NB4 (cell line): ENCODE data around the gene NFASC.

Experiments used
- DNase-seq: peaks from one replicate; pipeline ENCODE4 v3.0.0; 2010; ENCODE audit warnings: low read depth
- H3K4me3 ChIP-seq: one replicate; pipeline ENCODE4 v1.5.1; 2011; ENCODE audit warnings: mild to moderate bottlenecking, low read depth, low read length, moderate library complexity
- MAX ChIP-seq: IDR thresholded peaks from 2 replicates; pipeline ENCODE4 v1.6.1; 2011; ENCODE audit warnings: low read depth, low read length
- MYC ChIP-seq: IDR thresholded peaks from 2 replicates; pipeline ENCODE4 v1.6.1; 2011; ENCODE audit warnings: low read depth, low read length
- POLR2A ChIP-seq: IDR thresholded peaks from 2 replicates; pipeline ENCODE4 v1.6.1; 2011; ENCODE audit warnings: mild to moderate bottlenecking; ENCODE audit not compliant: insufficient read length; ENCODE audit errors: extremely low read depth
- TF ChIP-seq, protein P1 (sequence below): IDR thresholded peaks from one replicate; pipeline ENCODE4 v1.5.1; 2012; ENCODE audit warnings: low read depth, low read length

NFASC gene

DNA sequence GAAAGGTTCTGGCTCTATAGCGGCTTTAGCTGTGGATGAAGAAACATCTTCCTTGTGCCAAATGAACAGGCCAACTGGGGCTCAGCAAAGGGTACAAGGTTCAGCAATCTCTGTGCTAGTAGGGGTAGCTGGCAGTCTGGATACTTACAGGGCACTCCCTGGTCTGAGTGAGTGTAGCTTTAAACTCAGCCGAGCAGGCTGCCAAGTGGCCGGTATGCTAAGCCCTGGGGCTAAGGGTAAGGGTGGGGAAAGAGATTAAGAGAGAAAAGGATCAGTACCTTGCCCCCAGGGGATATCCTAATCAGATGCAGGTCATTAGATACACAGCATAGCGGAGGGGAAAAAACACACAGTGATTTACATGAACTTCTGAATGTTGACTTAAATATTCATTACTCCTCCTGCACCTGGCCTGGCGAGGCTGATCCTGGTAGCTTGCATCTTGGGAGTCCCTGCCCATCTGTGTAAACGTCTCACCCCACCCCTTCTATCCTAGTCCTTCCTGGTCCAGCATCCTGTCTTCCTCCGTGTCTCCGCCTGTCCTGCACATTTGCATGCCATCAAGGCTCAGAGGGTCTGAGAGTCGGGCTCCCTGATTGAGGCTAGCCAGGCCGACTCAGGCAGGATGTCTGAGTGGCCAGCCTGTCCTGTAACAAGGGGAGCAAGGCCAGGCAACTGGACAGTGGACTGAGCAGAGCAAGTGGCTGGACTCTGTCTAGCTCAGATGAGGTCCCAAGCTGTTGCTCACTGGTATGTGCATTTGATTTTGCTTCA, 132.9 kb downstream of the NFASC start:
- H3K4me3 ChIP-seq, result no peak overlapping the region
- DNase-seq, result no peak
- TF ChIP-seq MYC (no peak), POLR2A (no peak), MAX (no peak)
- TF ChIP-seq, protein P1, sequence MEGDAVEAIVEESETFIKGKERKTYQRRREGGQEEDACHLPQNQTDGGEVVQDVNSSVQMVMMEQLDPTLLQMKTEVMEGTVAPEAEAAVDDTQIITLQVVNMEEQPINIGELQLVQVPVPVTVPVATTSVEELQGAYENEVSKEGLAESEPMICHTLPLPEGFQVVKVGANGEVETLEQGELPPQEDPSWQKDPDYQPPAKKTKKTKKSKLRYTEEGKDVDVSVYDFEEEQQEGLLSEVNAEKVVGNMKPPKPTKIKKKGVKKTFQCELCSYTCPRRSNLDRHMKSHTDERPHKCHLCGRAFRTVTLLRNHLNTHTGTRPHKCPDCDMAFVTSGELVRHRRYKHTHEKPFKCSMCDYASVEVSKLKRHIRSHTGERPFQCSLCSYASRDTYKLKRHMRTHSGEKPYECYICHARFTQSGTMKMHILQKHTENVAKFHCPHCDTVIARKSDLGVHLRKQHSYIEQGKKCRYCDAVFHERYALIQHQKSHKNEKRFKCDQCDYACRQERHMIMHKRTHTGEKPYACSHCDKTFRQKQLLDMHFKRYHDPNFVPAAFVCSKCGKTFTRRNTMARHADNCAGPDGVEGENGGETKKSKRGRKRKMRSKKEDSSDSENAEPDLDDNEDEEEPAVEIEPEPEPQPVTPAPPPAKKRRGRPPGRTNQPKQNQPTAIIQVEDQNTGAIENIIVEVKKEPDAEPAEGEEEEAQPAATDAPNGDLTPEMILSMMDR, result no peak

DNA sequence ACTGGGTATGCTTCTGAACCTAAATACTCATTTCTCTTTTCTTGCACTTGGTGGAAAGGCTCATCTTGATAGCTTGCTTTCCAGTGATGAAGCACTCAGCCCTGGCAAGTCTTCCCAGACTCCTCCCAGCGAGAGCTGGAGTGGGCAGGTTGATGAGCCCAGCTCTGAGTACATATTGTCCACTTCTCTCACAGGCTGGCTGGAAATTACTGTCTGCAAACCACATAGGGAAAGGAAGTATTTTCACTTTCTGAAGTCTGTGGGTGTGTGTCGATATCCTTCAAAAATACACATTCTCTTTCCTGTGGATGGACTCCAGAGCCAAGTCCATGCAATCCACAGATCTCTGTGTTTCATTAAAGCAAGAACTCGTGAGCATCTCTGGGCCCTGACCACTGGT, 133.7 kb downstream of the NFASC start:
- H3K4me3 ChIP-seq, result no peak overlapping the region
- DNase-seq, result no peak
- TF ChIP-seq, protein P1, result no peak
- no peak for TF ChIP-seq MYC
- no peak for TF ChIP-seq MAX
- TF ChIP-seq POLR2A, result no peak

DNA sequence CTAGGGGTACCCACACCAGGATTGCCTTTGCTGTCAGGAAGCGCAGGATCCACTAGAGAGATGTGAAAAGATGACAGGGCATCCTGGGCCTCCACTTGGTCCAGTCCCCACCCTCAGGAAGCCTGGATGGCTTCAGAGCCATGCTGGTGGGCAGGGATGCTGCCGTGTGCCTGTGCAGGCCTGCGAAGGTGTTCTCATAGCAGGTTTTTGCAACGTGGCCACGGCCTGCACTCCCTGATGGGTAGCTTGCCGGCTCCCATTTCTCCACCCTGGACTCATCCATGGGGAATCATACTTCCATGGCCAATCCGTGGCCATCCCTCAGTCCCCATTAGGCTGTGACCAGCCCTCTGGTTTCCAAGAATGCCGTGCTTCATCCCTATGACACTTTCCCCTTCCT, 138.2 kb downstream of the NFASC start:
- no peak overlapping the region for H3K4me3 ChIP-seq
- no peak for DNase-seq
- TF ChIP-seq, protein P1, result no peak
- TF ChIP-seq MYC (no peak), POLR2A (no peak), MAX (no peak)

- DNase-seq, result no peak
- no peak overlapping the region for H3K4me3 ChIP-seq
- TF ChIP-seq, protein P1, result no peak
- TF ChIP-seq MYC (no peak), MAX (no peak), POLR2A (no peak)
These were observed 139.0 kb downstream of the NFASC start for GRCh38 chr1:205009670-205010069.

GRCh38 chr1:205012391-205013140, 141.9 kb downstream of the NFASC start:
- no peak overlapping the region for H3K4me3 ChIP-seq
- TF ChIP-seq MAX (no peak), MYC (no peak), POLR2A (no peak)
- TF ChIP-seq, protein P1, result no peak
- no peak for DNase-seq
